NCI-H1092 (cell line): ENCODE results near the gene USP10.

ENCODE experiments used
- DNase-seq: peaks from one replicate; lab custom pipeline; 2025; lab: John Stamatoyannopoulos, UW

USP10 gene

DNA sequence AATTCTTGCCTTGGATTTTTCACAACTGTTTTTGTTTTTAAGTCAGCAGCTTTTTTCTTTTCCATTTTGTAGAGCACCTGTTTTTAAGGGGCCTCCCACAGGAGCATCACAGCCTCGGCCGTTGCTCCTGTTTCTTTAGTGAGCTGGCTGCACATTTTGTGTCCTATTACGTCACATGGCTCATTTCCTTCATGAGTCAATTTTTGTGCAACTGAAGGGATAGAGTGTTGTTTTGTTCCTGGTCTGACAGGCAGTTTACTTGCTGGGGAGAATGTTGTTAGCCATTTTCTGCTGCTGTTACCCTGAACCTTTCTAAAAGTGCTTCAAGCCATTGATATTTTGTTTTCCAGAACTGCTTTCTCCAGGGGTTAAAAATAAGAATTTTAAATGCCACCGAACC lies 75.0 kb downstream of the USP10 start:
- DNase-seq, result no peak

DNA sequence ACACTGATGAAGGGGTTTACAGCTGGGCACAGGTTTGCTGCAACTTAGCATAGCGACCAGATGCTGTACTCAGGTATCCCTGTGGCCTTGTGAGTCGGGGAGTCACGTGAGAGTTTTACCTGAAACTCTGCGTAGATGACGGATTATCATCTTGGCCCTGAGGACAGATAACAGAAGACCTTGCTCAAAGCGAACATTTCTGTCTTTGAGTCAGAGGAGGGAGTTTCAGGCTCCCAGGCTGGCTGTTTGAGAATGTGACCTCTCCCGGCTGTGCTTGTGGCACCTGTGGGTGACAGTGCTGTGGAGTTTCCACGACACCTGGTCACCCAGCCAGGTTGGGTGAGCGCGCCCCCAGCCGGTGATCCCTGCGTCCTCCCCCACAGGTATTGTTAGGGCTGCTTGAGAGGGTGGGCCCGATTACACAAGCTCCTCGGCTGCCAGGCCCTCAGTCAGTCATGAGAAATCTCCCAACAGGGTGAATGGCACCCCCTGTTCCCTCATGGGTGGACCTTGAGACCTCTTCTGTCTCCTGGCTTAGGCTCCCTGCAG lies 75.5 kb downstream of the USP10 start:
- DNase-seq, result no peak

DNA sequence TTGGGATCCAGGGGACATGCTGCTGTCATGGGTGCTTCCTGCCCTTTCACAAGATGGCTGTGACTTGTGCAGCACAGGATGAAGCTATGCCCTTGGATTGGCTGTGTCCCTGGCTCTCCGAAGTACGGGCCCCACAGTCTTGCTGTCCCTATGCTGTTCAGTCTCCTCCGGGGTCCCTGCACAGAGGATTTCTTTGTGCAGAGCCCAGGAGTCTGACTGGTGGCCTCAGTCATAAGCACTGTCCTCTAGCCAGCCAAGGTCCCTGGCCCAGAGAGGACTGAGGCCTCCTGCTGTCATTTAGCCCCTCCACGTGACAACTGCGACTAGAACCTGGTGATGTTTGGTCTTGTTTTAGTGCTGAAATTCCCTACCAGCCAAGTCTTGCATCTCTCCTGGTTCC lies 77.6 kb downstream of the USP10 start:
- DNase-seq, result no peak

DNA sequence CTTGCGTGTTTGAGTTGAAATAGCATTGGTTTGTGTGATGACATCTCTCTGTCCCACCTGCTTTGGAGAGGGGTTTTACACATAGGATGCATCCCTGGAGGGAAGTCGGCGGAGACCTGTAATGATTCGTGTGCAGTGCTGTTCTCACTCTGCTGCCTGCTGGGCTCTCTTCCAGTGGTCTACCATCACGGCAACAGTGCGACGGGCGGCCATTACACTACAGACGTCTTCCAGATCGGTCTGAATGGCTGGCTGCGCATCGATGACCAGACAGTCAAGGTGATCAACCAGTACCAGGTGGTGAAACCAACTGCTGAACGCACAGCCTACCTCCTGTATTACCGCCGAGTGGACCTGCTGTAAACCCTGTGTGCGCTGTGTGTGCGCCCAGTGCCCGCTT lies 78.9 kb downstream of the USP10 start:
- no peak for DNase-seq

DNA sequence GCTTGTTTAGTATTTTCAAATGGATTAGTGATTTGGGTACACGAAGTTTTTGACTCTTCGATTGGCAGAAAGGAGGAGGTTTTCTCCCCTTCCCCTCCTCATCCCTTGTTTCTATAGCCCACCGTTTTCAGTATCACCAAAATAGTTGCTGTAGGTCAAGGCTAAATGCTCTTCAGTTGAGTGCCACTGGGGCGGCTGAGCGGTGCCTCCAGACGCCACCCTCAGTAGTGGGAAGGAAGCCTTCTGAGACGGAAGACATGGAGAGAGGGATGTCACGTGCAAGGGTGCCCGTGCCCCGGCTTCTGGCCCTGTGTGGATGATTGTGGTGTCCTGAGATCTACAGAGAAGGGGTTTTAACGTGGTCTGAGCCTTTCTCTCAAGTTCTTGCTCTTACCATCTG lies 80.3 kb downstream of the USP10 start:
- no peak for DNase-seq

DNA sequence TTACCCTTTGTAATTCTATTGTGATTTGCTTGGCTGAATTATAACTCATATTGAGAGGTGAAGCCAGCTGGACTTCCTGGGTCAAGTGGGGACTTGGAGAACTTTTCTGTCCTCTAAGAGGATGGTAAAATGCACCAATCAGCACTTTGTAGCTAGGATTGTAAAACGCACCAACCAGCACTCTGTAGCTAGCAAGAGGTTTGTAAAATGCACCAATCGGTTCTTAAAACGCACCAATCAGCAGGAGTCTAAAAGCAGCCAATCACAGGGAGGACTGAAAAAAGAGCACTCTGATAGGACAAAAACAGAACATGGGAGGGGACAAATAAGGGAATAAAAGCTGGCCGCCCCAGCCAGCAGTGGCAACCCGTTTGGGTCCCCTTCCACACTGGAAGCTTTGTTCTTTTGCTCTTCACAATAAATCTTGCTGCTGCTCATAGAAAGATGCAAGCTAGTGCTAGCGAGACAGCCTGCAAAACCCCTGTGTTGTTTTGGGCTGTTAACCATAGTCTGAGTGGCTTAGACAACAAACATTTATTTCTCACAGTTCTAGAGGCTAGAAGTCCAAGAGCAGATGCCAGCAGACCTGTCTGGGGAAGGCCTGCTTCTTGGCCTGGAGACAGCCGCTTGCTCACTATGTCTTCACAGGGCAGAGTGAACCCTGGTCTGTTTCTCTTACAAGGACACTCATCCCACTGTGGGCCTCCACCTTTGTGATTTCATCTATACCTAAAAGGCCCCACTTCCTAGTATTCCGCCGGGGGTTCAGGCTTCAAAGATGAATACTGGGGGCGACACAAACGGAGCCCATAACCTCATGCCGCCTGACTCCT lies 81.0 kb downstream of the USP10 start:
- DNase-seq, result no peak

DNA sequence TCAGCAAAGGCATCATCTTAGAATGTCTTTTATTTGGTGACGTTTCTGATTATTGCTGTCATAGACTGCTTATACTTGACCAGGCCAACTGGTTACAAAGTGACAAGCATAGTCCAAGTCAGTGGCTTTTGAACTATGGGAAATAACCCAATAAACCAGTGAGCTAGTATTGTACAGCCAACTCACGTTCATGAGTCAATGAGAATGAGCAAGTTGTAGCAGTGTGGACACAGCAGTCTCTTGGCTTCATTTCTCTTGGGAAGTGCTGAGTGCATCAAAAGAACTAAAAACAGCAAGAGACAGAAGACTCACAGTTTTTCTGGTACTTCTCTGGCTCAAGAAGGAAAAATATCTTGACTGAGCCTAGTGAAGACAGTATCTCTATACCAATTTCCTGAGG lies 83.0 kb downstream of the USP10 start:
- DNase-seq, result no peak

DNA sequence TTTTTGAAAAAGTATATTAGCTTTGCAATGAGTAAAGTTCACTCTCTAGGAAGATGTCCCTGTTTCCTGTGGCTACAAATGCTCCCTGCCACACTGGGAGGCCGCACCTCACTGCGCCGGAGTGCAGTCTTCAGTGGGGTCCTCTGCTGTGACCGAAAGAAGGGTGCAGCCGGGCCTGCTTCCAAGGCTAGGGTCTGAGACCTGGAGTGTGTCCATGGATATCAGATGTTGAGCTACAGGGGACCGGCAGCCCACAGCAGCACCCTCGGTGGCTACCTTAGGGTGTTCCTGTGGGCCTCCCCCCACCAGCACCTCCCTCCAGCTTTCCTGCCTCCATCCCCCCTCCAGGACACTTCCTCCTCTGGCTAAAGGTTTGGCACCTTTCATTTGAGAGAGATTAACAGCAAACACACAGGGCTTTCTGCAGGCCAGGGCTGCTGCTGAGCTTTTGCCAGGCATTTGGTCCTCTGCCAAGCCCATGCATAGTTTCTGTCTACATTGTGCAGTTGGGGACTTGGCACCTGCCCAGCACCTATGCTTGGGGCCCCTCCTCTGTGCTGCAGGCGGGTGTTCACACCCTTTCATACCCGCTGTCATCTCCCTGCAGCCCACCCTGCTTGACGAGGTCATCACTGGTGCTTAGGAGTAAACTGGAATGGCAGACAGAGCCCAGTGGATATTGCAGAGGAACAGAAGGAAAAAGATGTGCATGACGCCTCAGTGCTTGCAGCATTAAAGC lies 86.2 kb downstream of the USP10 start:
- DNase-seq, result peak; percentile 76

DNA sequence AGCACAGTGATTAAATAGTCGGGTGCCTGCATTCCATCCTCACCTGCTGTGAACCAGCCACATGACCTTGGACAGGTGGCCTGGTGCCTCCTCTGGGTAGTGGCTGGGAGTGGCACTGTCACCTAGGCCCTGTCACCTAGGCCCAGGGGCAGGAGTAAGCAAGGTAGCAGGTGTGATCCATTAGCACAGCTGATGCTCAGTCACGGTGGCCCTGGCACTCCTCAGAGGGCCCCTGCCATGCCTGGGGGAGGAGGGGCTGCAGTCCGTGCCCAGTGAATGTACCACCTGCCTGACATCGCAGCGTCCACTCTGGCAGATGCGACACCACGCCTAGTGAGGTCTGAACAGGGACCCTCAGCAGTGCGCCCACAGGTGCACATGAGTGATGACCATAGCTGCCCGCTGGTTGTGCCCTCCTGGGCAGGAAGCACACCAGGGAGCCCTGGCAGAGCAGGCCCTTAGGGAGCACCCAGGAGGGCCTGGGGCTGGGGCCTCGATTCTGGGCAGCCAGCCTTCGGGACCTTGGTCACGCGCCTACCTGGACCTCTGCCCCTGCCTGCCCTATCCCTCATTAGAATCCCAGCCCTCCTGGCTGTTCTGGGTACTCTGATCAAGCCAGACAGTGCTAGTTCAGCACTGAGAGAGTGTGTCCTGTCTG lies 86.9 kb downstream of the USP10 start:
- no peak for DNase-seq

DNA sequence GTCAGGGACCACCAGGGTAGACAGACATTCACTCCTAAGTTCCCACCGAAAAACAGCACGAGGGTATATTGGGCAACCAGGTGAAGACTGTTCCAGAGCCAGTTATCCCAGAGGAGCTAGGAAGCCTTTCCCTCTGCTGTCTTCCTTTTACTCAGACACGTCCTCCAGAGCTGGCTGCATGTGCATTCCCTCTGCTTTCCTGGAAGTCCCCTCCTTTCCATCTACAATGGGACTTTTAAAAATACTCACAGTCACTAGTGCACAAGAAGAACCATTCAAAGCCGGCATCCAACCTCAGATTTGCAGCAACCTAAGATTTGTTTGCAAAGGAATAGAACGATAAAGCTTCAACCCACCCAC lies 87.4 kb downstream of the USP10 start:
- no peak for DNase-seq

DNA sequence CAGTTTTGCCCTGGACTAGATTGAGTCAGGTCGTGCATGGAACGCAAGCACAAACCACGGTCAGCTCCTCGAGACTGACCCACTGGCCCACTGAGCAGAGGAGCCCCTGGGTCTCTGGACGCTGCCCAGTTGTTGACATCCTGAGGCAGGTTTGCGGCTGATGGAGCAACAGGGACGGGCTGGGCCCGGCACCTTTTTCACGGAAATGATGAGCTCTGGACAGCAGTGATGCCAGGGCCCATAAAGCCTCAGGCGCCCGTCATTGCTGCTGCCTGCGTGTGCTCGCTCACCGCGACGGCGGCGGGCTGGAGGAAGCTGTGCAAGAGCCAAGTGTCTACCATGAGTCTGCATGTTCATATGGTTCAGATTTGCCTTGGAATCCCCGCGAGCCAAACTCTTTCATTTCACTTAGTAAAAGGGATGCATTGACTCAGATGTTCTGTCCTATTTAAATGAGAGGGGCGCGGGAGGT lies 89.2 kb downstream of the USP10 start:
- DNase-seq, result no peak

DNA sequence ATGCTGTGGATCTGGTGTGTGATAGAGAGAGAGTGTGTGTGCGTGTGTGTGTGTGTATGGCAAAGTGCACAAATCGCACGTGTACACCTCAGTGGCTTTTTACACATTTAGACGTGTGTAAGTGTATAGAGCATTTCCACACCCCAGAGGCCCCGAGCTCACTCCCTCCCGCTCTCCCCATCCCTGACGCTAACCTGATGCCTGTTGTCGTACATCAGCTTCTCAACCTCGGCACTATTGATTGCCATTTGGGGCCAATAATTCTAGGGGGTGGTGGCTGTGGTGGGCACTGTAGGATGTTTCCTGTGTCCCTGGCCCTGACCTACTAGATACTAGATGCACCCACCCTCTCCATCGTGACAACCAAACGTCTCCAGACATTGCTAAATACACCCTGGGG lies 89.6 kb downstream of the USP10 start:
- no peak for DNase-seq

DNA sequence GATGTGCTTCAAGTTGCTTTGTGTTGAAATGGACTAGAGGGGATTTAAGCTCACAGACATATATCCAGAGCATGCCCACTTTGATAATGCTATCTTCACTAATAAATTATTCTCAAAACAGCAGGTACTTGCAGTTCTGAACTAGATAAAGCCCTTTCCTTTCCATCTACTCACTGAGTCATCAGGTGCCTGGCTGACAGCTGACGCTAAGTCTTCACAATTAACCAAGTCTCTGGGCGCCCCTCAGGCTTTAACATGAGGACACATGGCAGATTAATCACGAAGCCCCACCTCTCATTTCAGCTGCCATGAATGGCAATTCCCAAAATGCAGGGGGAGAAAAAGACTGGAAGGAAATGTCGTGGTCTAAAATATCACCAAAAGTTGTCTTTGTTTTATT lies 90.5 kb downstream of the USP10 start:
- no peak for DNase-seq

DNA sequence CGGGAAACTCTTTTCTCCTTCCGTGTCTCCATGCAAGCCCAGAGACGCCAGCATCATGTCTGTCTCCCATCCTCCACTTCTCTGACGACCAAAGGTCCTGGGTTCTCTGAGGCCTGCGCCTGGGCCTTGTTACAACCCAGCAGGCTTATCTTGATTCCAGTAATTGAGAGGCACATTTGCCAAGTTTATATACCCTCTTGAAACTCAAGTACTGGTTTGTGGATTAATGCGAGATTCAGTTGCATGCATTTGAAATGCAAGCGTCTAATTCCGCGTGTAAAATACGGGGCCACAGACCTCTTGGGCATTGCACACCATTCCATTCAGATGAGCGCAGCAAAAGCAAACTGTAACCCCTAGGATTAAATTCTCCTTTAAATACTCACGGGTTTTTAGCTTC lies 91.3 kb downstream of the USP10 start:
- DNase-seq, result no peak

DNA sequence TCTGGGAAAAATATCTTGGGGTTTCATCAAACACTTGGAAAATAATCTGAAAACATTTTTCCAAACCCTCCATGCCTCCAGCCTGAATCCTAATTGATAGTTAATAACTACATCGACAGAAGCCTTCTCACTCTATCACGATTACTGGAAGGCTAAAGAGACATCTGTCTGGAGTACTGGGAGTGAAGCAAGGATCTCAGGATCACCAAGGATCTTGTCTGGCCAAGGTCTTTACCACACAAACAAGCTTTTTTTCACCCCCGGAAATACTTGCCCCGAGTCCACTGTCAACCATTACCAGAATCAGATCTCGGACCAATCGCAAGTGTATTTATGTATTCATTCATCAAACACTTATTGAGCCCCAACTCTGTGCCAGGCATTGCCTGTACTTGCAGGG lies 91.7 kb downstream of the USP10 start:
- DNase-seq, result no peak

DNA sequence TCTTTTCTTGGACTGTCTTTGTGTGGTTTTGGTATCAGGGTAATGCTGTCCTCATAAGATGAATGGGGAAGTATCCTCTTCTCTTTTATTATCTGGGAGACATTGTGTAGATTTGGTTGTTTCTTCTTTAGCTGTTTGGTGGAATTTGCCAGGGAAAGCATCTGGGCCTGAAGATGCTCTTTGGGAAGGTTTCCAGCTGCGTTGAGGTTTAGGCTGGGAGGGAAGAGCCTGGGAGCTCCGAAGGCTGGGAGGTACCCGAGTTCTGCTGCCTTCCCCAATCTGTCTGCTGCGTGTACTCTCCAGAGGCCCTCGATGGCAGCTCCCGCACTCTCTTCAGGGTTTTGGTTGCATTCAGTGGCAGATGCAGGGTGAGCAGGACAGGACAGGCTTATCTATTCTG lies 94.4 kb downstream of the USP10 start:
- no peak for DNase-seq

DNA sequence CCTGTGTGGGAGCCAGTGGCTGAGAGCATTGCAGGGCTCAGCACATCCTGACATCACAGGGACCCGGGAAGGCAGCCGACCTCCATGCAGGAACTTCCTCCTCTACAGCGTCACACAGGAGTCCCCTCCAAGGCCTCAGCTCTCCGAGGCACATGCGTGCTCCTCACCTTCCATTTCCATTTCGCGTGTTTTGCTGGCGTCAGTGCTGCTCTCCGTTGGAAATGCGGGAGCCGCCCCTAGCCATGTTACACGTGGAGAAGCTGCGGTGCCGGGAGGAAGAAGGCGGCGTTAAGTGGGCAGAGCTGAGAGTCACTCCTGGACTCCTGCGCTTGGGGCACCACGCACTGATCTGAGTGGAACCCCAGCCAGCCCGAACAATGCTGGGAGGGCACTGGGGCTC lies 94.8 kb downstream of the USP10 start:
- no peak for DNase-seq

DNA sequence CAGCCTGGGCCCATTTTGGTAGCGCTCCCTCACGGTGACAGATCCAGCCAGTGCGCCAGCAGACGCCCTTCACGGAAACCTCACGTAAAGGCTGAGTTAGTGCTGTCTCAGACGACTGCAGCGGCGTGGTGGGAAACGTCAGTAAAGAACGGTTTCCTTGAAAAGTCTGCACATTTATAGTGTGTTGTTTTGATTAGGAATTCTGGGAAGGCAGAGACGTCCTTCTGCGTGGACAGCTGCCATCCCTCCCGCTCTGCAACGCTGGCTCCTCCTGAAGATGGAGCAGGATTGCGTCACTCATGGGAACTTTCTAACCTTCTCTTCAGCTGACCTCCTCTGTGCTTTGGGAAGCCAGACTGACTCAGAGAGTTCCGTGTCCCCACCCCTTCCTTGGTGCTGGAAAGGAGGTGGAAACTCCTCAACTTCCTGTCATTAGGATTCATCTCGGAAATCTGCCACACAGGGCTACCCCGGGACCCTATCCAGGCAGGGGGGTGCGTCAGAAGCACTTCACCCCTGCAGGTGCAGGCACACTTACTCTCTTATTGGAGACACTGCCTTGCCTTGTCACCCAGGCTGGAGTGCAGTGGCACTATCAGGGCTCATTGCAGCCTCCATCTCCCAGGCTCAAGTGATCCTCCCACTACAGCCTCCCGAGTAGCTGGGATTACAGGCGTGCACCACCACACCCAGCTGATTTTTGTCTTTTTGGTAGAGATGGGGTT lies 95.7 kb downstream of the USP10 start:
- no peak for DNase-seq

DNA sequence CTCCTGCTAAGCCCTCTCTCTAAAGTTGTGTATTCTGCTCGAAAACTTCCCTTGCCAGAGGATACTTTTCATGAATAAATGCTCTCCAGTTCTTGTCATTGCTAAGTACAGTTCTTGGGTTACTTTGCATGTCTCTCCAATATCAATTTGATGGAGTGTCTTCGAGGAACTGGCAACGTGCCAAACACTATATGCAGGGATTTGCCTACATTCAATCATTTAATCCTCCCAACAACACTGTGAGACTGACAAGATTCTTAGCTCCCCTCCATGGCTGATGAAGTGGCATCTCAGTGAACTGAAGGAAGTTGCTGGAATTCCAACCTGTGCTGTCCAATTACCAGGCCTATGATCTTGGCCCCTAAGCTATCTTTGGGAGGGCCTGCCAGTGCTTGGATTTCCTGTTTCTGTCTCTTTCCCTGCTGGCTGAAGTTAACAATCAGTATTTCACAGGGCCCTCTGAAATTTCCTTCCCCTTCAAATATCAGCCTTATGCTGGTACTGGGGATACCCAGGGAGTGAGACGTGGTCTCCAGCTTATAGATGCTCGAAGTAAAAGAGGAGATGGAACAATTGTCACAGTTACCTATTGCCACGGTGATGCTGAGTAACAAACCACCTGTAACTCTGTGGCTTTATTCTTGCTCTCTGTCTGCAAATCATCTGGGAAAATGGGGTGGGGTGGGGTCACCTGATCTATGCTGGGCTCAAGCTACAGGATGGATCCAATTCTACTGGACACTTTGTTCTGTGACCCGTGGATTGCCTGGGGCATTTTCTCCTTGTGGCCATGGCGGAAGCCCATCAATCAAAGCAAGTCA lies 100.6 kb downstream of the USP10 start:
- no peak for DNase-seq

DNA sequence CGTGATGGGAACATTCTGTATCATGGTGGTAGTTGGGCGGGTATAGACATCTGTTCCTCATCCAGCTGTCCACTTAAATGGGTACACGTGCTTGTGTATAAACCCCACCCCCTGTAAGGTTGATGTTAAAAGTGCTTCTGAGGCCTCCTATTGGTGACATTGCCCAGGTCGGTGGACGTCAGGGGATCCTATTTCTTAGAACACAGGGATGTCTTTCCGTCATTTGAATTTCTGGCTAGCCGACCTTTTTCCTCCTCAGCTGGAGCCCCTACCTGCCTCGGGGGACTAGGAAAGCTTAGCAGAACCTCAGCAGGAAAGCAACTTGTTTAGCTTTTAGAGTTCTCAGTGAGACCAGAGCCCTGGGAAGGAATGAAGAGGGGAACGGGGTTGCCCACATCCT lies 103.3 kb downstream of the USP10 start:
- DNase-seq, result no peak

DNA sequence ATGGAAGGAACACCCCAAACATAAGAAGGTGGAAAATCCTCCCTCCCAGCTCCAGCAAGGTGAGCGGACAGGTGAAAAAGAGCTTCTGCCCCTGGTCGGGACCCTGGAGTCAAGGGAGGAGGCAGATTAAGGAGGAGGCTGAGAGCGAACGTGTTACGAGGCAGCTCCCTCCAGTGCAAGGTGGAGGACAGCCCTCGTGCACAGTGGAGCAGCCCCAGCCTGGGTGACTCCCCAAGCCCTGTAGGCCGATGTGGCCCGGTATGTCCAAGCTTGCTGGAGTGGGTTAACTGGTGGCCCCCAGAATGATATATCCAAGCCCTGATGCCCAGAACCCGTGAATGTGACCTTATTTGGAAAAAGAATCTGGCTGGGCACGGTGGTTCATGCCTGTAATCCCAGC lies 104.5 kb downstream of the USP10 start:
- no peak for DNase-seq
